ENCODE data around the gene THADA. TPM values are rescaled to one million over a fixed set of nuclear protein-coding genes. Genes with fewer than 3 reads are reported as not detected.
A peak's percentile ranks its signal among the peaks of the same experiment; 100 is the strongest.

Gene THADA
- polyA plus RNA-seq, 3 donors = 7.3 to 11.2 (median 9.7) TPM

GRCh38 chr2:43491065-43491639, 104.7 kb downstream of the THADA start:
- intact Hi-C loops (cut with micrococcal nuclease) = loop anchor here in 1 of 2 donors (10.0 kb wide), 1 partner anchor 646 kb away; no protein-coding TSS in a partner anchor
- H3K79me2 ChIP-seq (ENCODE audit: insufficient read depth, low read length) = no peaks in the 10 kb centered on the region
- H3K27ac ChIP-seq (ENCODE audit: low read depth in 1 of 2, low read length in 2 of 2) = no peak overlapping the region
- Mint-ChIP-seq H3K4me1 (peaks cover 16% of the 10 kb centered on the region), H3K27me3 (ENCODE audit: low read depth in 3 of 3) (no peaks in the 10 kb centered on the region), H3K9me3 (no peaks in the 10 kb centered on the region), H3K27ac (no peak overlapping the region), H3K36me3 (peaks cover 16% of the 10 kb centered on the region in 2 donors), H3K4me3 (no peak overlapping the region)
- no peaks in the 10 kb centered on the region for H3K27me3 ChIP-seq (ENCODE audit: control insufficient read depth in 2 of 2, insufficient read depth in 2 of 2, low read length in 2 of 2)
- H3K4me3 ChIP-seq (replicated peaks in 1 of 3; ENCODE audit: low read depth in 2 of 3, low read length in 3 of 3) = no peak overlapping the region
- peaks cover 0 to 20% of the 10 kb centered on the region in 2 donors for H3K36me3 ChIP-seq (replicated peaks in 1 of 2; ENCODE audit: control insufficient read depth in 1 of 2, insufficient read depth in 2 of 2, low read length in 2 of 2)
- H2AFZ ChIP-seq (ENCODE audit: insufficient read depth, low read depth, low read length, poor library complexity, severe bottlenecking) = no peak overlapping the region
- H3K9ac ChIP-seq (ENCODE audit: insufficient read depth, low read length, poor library complexity, severe bottlenecking) = no peak overlapping the region
- peaks cover 0 to 2% of the 10 kb centered on the region in 2 donors for H3K4me1 ChIP-seq (ENCODE audit: control insufficient read depth in 1 of 2, insufficient read depth in 2 of 2, low read length in 2 of 2)
- DNase-seq = peak in 1 of 3 donors; percentile 5
- 100% methylated on average over 1 of the region's 2 CpGs for WGBS (ENCODE audit: insufficient coverage)
- TF ChIP-seq CTCF (IDR thresholded peaks at IDR 0.05) = no peak
- no peaks in the 10 kb centered on the region for H4K20me1 ChIP-seq (ENCODE audit: insufficient read depth, low read length)
- H3K9me3 ChIP-seq (replicated peaks in 1 of 2; ENCODE audit: control insufficient read depth in 1 of 2, insufficient read depth in 1 of 2, low read length in 2 of 2) = no peaks in the 10 kb centered on the region
- no peak overlapping the region for H3K4me2 ChIP-seq (replicated peaks; ENCODE audit: extremely low read depth, low read length, poor library complexity, severe bottlenecking)

- Mint-ChIP-seq H3K36me3 (peaks cover 12 to 16% of the 10 kb centered on the region in 2 donors), H3K4me1 (peaks cover 20% of the 10 kb centered on the region), H3K4me3 (no peak overlapping the region), H3K27me3 (ENCODE audit: low read depth in 3 of 3) (no peaks in the 10 kb centered on the region), H3K27ac (no peak overlapping the region), H3K9me3 (no peaks in the 10 kb centered on the region)
- Histone ChIP-seq H3K4me3 (replicated peaks in 1 of 3; ENCODE audit: low read depth in 2 of 3, low read length in 3 of 3) (no peak overlapping the region), H3K9ac (ENCODE audit: insufficient read depth, low read length, poor library complexity, severe bottlenecking) (no peak overlapping the region), H3K9me3 (replicated peaks in 1 of 2; ENCODE audit: control insufficient read depth in 1 of 2, insufficient read depth in 1 of 2, low read length in 2 of 2) (no peaks in the 10 kb centered on the region), H3K4me1 (ENCODE audit: control insufficient read depth in 1 of 2, insufficient read depth in 2 of 2, low read length in 2 of 2) (peaks cover 0 to 2% of the 10 kb centered on the region in 2 donors), H4K20me1 (ENCODE audit: insufficient read depth, low read length) (no peaks in the 10 kb centered on the region), H3K27me3 (ENCODE audit: control insufficient read depth in 2 of 2, insufficient read depth in 2 of 2, low read length in 2 of 2) (no peaks in the 10 kb centered on the region), H3K36me3 (replicated peaks in 1 of 2; ENCODE audit: control insufficient read depth in 1 of 2, insufficient read depth in 2 of 2, low read length in 2 of 2) (peaks cover 0 to 14% of the 10 kb centered on the region in 2 donors), H3K27ac (ENCODE audit: low read depth in 1 of 2, low read length in 2 of 2) (no peak overlapping the region), H3K79me2 (ENCODE audit: insufficient read depth, low read length) (no peaks in the 10 kb centered on the region), H3K4me2 (replicated peaks; ENCODE audit: extremely low read depth, low read length, poor library complexity, severe bottlenecking) (no peak overlapping the region), H2AFZ (ENCODE audit: insufficient read depth, low read depth, low read length, poor library complexity, severe bottlenecking) (no peak overlapping the region)
- no peak for DNase-seq
- intact Hi-C loops (cut with micrococcal nuclease) = loop anchor here in 1 of 2 donors (10.0 kb wide), 1 partner anchor 646 kb away; no protein-coding TSS in a partner anchor
- WGBS (ENCODE audit: insufficient coverage) = no CpG with 5 or more reads among the region's 1 CpG
- no peak for TF ChIP-seq CTCF (IDR thresholded peaks at IDR 0.05)
These were observed 105.5 kb downstream of the THADA start for GRCh38 chr2:43490252-43490786.

Measured in CD14-positive monocyte (primary cell).